HT1080 (cell line): ENCODE data around the gene SEC14L1. TPM values are rescaled to one million over a fixed set of nuclear protein-coding genes. Genes with fewer than 3 reads are reported as not detected.

ENCODE experiments used
- DNase-seq: peaks from one replicate; pipeline ENCODE4 v3.0.0-alpha.2; 2015; ENCODE audit warnings: low read depth
- total RNA-seq: library from RNA; depleted of rRNA; stranded (reverse); fragments of >200 nt; shearing (Covaris generic); gene quantifications from 2 replicates; pipeline ENCODE4 v1.2.3, GENCODE V29; 2014

The SEC14L1 gene
- total RNA-seq, 1 experiment from 2014 or later: 30.6 TPM

DNA sequence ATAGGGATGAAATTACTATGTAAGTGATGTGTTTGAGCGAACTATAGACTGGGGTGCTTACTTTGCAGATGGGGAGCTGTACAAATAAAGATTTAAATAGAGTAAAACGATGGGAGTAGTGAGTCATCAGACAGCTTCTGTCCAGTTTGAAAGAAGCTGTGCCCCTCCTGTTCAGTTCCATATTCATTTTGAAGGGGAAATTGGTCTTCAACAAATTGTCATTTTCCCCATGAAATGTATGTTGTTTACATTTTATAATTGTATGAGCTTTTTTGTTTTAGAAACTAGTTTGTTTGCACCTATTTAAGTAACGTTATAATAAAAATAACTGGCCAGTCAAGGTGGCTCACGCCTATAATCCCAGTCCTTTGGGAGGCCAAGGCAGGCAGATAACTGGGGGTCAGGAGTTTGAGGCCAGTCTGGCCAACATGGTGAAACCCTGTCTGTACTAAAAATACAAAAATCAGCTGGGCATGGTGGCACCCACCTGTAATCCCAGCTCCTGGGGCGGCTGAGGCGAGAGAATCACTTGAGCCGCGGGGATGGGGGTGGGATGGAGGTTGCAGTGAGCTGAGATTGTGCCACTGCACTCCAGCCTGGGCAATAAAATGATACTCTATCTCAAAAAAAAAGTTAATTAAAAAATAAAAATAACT is 20.2 kb downstream of the SEC14L1 start:
- no peak for DNase-seq

DNA sequence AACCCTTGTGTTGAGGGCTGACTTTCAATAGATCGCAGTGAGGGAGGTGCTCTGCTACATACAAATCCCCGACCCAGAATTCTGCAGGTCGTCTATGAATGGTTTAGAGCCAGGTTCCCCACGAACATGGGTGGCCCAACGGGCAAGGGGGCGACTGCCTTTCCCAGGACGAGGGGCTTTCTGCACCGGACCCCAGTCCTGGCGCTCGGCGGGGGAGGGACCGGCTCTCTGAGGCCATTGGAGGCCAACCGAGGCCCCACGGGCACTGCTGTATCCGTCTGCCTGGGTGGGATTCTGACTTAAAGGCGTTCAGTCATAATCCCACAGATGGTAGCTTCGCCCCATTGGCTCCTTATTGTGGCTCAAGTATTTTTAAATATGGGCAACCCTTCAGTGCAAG is 21.2 kb downstream of the SEC14L1 start:
- no peak for DNase-seq

DNA sequence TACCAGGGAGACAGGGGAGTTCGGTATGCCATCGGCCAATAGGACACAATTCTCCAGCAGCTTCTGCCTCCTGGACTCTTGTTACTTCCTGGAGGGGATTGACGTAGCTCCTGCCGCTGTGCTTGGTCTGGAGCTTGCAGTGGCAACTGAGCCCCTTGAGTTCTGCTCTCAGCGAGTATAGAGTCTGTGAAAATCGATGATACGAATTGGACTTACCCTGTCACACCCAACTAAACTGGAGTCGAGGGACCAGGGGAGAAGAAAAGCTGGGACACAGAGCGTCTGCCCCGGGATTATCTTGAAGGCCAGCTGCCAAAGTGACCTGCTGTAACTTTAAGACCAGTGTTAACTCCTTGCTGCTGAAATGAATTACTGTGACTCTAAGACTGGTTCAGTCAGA is 22.2 kb downstream of the SEC14L1 start:
- no peak for DNase-seq

DNA sequence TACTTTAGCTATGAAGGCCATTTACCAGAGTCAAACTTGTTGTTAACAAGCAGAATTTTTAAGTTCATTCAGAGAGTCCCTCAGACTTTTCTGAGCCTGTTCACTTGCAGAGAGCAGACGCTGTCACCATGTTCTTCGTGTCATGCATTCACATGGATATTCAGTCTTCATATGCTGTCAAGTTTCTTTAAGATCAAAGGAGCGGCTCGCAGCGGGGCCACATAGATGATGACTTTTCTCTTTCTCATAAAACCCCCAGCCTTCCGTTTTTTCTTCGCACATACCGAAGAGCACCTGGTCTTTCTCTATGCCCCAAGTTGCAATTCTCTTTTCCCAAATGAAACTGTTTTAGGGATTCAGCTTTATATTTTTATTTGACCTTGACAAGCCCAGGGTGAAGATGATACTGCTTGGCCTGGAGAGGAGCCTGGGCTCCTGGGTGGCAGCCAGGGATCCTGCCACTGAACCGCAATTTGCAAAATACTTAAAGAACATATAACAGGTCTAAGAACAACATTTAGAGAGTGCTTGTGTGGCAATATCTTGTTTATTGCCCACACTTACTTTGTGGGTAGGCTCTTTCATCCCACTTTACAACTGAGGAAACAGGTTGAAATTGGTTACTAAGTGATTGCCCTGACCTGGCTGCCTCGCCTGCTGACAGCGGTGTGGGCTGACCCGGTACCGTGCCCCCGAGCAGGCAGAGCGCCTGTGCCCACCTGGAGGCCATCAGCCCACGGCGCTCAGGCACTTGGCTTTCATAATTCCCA is 22.9 kb downstream of the SEC14L1 start:
- DNase-seq: no peak

DNA sequence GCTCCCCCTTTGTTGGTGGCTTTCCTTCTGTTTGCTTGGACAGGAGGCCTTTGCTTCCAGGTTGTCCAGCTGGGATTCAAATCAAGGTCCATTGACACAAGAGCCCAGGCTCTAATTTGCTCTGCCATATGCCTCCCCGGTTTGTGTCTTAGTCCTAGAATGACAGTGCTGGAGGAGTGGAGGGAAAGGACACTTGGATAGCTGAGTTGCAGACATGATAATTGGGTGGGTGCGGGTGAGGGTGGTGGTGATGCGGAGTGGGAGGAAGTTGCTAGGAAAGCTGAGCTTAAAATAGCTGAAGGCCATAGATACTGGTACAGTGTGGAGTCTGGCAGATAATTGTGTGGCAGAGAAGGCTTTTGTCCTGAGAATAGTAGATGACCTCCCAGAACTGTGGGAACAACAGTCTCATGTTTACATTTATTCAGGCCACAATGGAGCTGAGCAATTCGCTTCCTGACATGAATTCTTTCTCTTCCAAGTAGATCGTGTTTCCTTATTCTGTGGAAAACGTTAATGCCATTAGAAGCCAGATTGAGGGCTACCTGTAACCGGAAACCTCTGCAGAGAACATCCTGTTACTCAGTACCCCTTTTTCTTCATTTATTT is 23.8 kb downstream of the SEC14L1 start:
- DNase-seq: peak; percentile 25

DNA sequence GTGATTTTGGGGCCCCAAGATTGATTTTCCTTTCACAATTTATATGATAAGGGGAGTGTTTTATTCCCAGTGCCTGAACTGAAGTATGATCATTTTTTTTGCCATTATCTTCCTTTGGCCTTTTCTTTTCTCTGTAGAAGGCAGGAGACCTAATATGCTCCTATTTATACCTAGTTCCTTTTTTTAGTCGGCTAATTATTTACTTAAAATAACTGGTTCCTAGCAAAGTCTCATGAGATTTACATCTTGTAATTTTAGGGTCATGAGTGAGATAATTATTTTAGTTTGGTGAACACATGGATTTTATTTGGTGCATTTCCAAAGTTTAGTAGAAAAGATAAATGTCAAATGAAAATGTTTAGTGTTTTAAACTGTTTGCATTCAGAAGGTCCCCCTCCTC is 24.8 kb downstream of the SEC14L1 start:
- no peak for DNase-seq

DNA sequence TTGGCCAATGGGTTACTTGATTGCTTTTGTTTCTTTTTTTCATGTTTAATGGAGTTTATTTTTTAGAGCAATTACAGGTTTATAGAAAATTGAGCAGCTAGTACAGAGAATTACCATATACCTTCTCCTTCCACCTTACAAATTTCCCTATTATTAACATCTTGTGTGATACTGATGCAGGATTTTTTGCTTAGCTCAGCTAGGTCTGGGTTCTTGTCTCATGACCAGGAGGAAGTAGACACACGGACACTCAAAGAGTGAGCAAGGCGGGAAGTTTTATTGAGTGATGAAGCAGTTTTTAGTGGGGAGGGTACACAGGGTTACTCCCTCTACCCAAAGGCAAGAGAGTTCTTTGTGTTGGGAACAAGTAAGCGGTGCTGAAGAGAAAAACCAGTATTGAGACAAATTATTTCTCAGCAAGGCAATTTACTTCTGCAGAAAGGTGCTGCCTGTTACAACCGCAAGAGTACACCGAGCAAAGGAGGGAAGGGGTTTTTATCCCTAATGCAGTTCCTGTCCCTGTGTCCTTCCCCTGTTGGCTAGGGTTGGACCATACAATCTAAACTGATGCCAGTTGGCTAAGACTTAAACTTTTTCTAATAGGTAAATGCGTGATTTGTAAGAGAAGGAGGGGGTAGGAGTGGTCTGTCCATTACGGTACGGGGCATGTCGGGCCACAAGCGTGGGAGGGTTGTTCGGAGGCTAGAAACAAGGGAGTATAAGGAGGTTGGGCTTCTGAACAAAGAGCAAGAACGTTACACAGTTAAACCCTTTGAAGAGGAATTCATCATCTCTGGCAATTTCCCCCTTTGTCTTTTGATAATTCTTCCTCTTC is 26.9 kb downstream of the SEC14L1 start:
- DNase-seq: no peak

DNA sequence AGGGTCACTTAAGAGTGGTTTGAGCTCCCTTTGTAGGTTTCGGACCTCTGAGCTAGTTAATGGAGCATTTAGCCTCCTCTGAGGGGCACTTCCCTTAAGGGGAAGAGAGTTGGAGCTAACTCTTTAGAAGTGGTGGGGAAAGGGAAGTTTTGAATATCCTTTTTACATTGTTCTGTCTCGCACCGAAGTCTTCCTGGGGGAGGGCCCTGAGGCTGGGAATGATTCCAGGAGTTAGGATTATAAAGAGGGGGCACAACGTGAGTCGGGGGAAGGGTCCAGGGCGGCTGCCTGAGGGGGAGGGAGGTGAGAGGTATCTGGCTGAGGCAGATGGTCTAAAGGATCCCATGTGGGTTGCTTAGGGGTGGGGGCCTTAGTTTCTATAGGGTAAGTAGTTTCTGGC is 32.3 kb downstream of the SEC14L1 start:
- DNase-seq: no peak

DNA sequence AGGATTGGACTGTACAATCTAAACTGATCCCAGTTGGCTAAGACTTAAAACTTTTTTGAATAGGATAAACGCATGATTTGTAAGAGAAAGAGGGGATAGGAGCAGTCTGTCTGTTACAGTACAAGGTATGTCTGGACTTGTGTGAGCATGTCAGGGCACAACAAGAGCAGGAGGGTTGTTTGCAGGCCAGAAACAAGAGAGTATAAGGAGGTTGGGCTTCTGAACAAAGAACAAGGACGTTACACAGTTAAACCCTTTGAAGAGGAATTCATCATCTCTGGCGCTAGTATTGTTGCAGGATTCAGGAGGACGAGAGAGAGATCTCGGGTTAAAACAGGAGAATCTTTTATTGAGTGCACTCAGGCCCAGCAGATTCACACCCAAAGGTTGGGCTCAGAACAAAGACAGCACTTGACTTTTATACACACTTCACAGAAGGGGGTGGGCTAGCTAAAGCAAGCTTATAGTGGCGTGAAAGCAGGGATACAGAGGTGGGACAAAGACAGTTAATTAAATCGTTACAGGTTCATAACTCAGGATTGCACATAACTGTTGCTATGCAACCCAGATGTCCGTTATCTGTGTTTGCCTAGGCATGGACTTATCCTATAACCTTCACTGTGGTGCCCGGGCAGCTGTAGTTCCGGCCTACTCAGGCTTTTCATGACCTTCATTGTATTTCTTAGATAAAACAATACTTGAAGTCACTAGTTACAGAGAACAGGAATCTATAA is 34.3 kb downstream of the SEC14L1 start:
- DNase-seq: no peak

DNA sequence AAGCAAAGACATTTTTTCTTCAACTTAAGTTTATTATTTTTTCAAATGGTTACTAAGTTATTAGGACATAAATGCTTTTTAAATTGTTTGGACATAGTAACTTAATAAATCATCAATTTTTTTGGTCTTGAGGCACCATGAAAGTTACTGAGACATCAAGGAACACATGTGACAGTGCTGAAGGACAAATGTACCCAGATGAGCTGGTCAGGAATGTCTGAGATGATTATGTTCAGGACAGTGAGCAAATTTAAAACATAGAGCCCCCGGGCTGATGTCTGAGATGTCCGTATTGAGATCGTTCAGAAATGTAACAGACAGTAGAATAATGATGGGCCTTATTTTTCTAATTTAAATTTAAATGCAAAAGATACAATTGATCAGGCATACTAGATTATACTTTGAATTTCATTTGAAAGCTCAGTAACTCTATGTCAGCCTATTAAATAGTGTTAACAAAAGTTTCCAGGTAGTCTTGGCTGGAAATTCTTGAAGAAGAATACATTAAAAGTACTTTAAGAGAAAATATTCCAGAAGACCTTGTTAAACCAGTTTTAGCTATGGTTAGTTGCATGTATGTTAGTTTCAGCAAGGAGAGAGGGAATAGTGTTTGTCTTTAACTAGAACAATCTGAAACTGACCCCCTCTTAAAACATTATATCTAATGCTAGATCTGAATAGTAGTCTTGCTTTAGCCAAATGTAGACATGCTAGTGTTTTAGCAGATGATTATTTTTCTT is 36.4 kb downstream of the SEC14L1 start:
- DNase-seq: no peak

DNA sequence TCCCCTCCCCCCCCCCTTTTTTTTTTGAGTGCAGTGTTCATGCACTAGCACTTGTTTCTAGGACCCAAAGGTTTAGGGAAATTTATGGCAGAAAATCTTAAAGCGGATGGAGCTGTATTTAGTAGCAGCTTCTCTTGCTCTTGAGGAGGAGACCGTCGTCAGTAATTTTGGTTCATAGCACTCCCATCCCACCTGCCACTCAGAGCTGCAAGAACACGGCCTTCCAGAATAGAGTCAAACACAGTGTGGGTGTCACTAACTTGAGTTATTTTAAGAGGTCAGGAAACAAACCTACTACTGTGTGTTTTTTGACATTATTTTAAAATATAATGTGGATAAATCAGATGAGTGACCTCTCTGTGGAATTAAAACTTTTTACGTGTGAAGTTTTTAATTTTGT is 37.3 kb downstream of the SEC14L1 start:
- DNase-seq: no peak

DNA sequence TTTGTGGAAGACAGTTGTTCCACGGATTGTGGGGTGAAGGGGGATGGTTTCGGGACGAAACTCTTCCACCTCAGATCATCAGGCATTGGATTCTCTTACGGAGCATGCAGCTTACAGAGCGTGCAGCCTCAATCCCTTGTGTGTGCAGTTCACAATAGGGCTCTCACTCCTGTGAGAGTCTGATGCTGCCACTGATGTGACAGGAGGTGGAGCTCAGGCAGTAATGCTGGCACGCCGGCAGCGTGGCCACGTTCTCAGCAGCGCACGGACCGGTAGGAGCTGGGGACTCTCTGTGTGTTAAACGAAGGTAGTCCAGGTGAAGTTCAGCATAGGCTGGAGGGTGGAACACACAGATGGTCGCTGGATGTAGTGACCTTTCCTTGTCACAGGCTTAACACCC is 37.8 kb downstream of the SEC14L1 start:
- no peak for DNase-seq

DNA sequence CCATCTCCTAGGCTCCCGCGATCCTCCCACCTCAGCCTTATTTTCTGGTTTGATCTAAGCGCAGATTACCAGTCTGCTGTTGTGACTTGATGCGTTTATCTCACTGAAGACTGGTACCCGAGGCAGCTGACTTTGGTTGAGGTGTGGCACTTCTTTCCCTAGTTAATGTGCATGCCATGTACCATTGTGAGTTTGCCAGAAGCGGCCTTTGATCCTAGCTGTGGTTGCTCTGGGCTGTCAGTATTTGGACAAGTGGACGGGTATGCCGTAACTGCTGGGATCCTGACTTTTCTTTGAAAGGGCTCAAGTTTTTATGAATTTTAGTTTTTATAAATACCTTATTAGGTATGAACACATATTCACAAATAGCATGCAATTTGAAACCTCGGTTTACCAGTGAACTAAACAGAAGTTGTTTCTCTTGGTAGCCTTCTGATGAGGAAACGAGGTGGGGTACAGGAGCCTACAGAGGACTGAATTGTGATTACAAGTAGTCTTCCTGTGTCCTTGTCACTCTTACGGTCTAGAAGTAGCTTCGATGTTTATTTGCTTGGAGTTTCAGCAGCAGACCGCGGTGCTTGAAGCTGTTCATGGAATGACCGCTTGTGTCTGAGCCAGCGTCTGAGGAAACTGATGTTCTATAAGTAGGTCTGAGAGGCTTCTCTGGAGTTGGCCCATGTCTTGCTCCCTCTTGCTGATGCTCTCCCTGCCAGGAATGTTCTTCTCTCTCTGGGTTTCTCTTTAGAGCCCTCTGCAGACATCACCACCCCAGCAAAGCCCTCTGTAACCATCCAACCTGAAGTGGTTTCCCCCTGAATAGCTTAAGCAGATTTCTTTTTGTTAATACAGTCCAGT is 40.0 kb downstream of the SEC14L1 start:
- no peak for DNase-seq

DNA sequence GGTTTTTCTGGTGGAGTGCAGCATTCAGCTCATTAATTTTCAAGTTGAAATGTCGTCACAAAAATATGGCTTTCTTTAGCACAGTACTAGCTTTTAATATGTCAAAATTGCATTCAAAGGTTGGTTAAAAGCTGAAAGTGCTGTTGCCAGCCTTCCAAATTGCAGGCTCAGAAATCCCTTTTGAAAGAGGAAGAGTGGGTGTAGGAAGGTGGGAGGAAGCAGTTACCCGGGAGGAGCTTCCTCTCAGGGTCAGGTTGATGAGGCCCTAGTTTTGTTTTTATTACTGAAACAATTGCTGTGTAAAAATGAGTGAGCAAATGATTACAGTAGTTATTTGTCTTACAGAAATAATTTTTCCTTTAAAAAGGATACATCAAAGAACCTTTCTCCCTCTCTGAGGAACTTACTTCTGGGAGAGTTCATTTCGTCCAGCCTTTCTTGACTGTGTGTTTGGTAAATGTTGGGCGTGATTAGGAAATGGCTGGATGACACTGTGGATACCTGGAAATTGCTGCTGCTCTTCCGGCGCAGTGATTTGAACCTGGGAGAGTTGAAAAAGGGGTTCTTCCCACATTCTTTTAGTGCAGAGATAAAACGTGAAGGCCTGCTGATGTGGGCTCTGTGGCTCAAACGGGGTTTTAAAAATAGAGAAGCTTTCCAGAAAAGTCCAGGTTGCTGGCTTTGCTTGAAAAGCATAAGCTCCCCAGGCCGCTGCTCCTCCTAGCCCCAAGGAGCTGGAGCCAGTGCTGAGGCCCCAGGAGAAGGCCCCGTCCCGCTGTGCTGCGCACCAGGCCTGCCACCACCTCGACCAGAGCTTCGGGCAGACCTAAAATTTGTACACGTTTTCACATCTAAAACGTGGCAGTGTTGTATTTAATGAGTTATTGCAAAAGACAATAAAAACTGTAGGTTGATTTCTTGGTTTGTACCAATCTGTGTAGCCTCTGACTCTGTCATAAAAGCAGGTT is 41.7 kb downstream of the SEC14L1 start:
- no peak for DNase-seq

DNA sequence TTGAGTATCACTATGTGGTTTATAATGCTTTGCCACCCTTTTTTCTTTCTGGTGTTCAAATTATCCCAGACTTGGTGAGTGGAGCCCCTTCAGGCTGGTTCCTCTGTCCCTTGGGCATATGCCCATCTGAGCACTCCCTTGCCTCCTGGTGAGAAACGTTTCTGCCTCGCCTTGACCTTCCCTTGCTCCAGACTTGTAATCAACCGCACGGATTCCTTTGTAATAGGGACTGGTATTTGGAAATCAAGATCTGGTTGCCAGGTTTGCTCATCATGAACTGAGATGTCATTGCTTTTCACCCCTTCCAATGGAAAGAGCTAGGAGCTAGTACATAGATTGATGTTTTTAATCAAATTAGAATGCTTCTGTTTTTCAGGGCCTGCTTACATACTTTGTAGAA is 43.7 kb downstream of the SEC14L1 start:
- no peak for DNase-seq

DNA sequence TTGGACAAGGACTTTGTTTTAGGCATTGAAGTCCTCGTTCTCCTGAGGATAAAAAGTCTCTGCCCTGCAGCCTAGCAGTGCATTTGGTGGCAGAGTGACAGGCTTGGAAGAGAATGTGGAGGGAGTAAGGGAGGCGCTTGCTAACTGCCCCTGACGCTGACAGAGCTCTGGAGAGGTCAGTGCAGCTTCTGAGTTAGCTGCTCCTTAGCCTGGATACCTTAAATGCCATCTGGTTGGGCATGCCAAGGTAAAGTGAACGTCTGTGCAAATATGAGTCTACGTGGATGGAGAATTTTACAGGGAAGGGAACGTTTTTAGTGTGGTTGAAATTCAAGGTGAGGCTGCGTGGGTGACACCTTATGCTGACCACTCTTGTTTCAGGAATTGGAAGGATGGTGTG is 44.4 kb downstream of the SEC14L1 start:
- DNase-seq: no peak

DNA sequence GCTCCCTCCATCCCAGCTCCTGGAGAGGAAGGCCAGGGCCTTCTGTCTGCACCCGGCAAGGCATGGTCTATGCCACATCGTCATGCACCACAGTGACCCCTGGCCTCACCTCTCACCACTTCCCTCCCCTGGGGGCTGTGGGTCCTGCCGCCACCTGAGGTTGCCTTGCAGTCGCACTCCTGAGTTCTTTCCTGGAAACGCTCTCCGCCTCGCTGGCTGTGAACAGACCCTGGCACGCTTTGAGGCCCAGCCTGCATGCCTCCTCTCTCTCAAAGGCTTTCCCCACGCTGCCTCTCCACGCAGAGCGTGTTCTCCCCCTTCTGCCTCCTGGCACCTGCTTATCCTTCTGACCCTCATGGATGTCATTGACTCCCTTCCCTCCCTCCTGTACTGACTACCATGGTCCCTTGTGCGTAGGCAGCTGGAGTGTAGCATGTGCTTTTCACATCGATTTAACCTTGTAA is 45.4 kb downstream of the SEC14L1 start:
- no peak for DNase-seq
